Endometrial microvascular endothelial cells (primary cell): ENCODE measurements around the gene VWA7. TPM values are rescaled to one million over a fixed set of nuclear protein-coding genes. Genes with fewer than 3 reads are reported as not detected.

Source experiments
- in situ Hi-C: cut with HindIII; loops from 2 replicates; pipeline ENCODE4 v1.10.0; 2017; ENCODE audit warnings: low sequenced_read_pairs, low pct_unique_long_range_greater_than_20kb; ENCODE audit errors: inconsistent ontology term
- total RNA-seq: library from RNA; depleted of rRNA; stranded (reverse); fragments of >200 nt; gene quantifications from one replicate; pipeline ENCODE4 v1.2.3, GENCODE V29; 2015; ENCODE audit errors: inconsistent ontology term

The VWA7 gene
- total RNA-seq, 1 donor from 2014 or later: not detected

DNA sequence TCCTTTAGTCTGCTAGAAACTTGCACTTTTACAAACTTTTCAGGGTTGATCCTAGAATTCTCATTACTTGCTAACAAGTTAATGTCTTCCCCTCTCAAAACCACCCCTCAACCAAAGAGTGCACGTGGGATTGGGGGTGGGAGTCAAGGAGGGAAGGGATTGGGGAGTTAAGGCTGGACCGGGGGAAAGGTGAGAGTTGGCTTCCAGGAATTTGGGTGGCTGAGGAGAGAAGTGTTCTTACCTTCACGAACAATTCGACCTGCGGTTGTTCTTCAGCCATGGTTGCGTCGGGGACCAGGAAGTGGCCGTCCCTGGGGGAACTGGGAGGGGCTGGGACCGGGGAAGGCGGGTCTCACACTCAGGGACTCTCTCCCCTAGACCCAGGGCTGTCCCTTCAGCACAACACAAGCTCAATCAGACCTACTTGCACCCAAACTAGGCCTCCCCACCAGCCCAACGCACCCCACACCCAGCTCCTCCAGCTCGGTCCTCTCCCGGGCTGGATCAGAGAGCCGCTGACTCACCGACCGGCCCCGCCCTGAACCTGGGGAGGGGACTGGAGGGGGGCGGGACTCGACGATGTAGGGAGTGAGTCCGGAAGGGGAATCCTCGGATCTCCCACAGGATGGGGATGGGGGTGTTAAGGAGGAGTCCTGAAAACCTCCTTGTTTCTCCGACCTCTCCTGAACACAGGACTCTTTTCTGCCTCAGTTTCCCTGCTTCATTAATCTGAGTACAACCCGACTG is 40.9 kb downstream of the VWA7 start, which contains the start of gene CLIC1:
TSS of gene CLIC1 (minus strand) at position 510 of the 747 bp plus-strand sequence. CDS start at position 280, 230 bp downstream.
- in situ Hi-C loops: no loop called here

DNA sequence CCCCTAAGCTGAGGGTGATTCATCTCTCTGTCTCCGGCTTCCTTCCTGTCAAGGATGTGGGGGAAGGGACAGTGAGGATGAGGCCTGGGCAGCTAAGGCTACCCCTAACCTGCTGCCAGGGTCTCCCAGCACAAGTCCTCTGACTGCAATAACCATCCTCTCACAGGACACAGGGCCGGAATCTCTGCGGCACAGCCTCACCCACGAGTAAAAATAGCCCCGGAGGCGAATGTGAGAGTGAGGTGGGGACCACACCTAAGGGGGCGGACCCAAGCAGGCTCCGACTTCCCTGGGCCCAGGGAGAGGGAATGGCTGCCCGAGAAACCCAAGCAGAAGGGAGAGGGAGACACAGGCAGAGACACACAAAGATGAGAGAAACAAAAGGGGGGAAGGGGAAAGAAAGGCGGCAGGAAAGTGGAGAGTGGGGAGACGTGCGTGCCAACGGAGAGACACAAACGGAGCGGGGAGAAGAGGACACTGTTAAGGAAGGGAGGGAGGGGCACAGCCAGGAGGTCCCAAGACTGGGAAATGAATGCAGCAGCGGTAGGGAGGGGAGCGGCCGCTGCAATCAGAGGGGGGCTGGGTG is 42.2 kb downstream of the VWA7 start:
- in situ Hi-C loops: no loop called here

DNA sequence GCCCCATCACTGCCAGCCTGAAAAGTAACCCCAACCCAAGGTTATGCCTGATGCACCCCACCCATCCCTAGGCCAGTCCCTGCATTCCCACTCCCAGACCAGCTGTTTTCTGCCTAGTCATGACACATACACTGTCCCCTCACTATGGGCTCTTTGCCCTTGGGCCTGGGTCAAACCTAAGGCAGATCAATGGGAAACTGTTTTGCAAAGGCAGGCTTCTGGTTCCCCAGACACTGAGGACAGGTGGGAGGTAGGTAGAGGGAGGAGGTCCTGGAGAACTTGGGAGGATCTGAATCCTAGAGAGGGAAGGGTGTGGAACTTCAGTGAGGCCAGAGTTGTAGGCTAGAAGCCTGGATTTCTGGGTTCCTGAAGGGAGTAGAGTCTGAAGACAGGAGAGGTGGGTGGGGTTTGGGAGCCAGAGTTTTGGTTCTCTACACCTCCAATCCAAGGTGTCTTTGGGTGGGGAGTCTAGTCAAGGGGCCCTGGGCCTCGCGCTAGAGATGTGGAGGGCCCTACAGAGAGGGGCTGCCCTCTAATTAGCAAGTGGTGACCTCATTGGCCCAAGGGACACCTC is 42.8 kb downstream of the VWA7 start:
- in situ Hi-C loops: no loop called here

DNA sequence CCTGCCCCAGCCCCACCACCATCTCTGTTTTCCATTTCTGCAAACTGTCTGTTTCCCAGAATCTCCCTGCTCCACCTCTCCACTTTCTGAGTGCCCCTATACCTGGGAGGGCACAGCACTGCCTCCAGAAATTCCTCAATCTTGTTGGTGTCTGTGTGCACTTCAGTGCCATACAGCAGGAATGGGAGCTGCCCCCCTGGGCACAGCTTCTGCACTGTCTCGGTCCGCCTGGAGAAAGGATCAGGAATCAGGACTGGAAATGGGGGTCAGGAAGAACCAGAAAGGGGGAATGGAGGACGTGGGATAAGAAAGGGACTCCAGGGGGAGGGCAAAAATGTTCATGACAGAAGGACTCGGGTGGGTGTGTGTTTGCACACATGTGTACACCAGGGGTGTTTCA is 43.4 kb downstream of the VWA7 start:
- in situ Hi-C loops: no loop called here

DNA sequence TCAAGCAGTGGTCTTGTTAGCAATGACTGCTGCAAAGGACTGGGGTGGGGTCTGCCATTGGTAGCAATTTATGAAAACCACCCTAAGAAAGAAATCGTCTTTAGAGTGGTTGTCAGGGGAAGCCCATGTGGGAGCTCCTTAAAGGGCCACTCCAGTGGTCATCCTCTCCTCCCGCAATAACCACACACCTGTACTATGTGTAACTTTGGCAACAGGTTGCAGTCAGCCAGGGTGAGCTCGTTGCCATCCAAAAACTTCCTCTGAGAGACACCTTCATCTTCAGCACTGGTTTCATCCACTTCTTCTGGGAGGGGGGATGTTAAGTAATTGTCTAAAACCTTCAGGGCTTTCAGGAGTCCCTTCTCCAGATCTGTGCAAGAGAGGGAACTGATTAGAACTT is 45.1 kb downstream of the VWA7 start:
- in situ Hi-C loops: no loop called here

DNA sequence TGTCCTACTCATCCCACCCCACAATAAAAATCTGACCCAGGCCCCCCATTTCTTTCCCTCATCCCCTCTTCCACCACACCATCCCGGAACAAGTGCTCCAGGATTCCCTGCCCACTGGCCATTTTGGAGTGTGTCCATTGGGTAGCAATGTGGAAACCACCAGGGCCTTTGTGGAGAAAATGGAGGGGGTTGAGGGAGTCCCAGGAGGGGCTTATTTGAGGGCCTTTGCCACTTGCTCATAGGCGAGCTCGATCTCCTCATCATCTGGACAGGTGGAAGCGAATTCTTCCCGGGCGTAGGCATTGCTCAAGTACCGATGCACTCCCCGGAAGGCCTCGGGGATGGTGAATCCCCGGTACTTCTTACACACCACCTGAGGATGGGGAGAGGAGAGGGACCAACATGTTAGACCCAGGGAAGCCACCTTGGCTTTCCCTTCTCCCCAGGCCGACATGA is 46.5 kb downstream of the VWA7 start:
- in situ Hi-C loops: no loop called here

DNA sequence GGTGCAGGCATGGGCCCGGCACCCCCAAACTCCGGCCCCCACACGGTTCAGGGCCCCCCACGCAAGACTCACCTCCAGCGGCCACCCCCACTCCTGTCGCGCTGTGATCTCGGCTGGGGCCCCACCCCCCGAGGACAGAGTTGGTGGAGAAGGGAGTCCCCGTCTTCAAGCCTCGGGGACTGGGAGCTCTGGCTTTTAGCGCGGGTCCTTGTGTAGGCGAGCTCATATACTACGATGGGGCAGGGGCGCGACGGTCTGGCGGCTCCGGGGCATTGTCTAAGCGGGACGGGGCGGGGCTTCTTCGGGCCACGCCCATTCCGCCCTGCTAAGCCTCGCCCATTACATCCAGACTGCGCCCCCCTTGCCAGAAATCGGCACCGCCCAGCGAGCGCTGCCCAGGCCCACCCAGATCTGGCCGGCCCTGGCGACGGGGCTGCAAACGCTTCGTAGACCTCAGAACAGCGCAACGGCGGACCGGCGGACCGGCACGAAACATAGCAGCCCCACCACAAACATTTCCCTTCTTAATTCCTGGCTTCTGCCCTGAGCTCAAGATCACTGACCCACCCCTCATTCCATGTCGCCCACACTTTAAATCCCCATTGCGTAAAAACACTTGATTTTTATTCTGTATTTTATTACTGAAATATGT is 47.0 kb downstream of the VWA7 start:
- in situ Hi-C loops: no loop called here

DNA sequence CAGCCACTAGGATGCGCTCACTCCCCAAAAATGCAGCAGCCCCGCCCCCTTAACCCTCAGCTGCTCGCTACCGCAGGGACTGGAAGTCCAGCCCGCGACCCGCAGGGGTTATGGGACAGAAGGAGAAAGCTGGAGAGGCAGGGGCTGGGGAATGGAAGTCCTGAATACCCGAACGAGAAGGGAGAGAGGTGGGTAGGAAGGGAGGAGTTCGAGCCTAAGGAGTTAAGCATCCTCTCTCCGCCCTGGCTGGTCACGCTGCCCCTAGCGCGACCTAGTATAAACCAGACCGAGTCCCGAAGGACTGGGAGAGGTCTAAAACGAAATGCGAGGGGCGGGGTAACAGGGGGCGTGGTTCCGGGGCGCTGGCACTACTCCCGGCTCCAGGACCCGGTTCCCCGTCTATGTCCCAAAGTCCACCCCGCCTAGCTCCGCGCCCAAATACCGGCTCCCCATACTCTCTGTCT is 47.6 kb downstream of the VWA7 start:
- in situ Hi-C loops: no loop called here

DNA sequence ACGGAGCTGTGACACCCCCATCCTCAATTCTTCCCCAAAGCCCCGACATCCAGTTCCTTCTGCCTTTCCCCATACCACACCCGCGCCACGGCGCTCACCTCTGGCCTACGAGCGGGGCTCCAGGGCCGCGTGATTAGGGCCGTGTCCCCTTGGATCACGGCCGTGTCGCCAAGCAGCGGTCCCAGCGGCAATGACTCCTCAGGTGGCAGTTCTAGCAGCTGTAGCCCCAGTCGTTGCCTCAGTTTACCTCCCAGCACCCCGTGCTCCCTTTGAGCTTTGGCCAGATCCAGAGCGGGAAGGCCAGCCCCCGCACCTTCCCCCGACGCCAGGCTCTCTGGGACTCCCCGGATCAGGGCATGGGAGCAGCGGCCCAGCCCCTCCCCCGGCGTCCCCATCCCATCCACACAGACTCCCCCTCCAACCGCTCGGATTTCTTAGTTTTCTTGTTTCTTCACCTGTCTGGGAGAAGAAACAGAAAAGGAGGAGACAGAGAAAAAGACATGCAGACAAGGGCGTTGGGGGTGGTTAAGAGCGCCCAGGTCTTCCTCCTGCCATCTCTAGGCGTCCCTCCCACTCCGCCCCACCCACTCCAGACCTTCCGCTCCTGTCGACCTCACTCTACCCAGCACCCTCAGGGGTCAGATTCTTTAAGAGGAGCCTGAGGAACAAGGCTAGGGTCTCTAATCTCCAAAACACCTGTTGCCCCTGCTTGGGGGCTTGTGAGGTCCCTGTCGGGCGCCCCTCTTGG is 48.2 kb downstream of the VWA7 start, which contains the start of gene DDAH2:
TSS of gene DDAH2 (minus strand) at position 533 of the 748 bp plus-strand sequence. CDS start at position 395, 138 bp downstream.
- in situ Hi-C loops: no loop called here

DNA sequence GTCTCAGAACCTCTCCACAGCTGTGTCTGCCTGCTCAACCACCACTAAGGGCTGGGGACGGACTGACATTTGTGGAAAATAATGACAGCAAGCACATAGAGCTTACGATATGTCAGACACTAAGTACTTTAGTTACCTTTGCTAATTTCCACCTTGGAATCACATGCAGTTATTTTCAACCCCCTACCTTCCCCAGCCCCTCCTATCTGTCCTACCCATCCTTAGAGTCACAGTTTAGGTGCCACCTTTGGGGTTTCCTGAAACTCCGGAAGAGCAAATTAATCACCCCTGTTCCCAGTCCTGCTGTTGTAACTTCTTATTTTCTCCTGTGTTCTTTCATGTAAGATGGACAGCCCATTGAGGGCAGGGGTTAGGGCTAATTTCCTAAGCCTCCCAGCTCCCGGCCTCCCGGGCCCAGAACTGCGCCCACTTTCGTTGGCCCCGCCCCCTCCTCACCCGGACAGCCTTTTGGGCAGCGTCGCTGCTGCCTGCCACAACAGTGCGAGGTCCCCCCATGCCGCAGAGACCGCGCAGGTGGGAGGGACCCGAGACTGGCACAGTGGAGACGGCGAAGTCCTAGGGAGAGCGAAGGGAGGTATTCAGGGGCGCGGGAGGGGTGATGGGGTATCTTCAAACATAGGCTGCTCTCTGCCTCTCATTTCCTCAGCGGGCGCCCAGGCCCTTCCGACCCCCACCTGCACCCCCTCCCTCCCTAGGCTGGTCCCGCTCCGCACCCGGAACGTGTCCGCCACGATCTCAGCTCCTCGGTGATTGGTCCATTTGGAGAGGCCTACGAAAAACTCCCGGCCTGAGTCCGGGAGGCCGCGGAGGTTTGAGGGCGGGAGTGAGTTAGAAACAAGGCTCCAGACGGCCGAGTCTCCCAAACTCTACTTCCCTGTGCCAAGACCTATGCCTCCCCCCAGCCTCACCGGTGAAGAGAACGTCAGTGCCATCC is 49.1 kb downstream of the VWA7 start:
- in situ Hi-C loops: no loop called here

DNA sequence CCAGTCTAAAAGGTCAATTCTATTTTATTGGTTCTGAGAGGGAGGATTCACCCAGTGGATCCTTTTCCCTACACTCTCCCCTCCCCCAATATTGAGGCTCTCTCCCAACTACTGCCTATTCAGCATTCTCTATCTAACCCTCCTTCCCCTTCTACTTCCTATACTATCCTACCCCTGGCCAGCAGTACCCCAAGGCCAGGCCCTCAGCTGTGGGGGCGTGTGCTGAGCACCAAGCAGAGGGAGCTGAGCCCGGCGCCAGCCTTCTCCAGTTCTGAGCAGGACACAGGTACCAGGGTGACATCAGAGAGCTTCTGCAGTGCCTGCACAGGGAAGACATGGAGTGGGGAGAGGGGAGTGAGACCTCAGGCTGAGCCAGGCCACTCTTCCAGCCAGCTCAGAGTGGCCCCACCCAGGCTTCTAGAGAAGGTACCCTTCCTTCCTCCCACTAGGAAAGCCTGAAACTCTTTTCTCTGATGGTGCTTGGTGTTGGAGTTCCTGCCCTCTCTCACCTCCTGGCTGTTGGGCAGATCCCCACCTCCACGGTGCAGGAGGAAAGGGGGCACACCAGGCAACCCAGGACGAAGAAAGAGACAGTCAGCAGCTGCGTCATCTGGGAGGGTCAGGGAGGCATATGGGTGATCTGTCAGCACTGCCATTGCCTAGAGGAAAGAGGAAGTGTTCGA is 50.0 kb downstream of the VWA7 start:
- in situ Hi-C loops: no loop called here

DNA sequence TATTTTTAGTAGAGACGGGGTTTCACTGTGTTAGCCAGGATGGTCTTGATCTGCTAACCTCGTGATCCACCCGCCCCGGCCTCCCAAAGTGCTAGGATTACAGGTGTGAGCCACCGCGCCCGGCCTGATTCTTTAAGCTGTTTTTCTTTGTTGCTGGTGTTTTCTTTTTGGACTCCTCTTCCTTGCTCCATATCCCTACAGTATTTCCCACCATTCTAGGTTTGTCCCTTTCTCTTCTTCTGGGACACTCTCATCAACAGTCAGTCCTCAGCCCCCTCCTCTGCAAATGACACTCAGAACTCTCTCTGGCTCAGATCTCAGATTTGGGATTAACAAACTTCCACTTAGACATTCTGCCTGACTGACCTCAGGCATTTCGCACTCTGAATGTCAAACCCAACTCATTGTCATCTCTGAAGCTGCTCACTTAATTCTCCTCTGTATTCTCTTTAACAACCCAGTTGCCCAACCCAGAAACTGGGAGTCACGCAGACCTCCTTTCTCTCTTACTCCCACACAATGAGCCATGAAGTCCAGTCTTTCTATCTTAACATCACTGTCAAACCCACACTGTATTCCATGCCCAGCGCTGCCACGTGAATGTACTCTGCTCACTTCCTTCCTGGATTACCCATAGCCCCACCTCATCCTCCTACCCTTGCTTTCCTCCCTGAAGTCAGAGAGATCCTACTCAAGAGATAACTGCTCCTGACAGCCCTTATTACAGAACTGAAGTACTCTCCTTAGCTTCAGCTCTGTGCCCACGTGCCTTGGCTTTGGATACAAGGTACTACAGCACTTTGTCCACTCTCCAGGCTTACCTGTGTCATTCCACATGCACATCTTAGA is 51.4 kb downstream of the VWA7 start:
- in situ Hi-C loops: no loop called here

DNA sequence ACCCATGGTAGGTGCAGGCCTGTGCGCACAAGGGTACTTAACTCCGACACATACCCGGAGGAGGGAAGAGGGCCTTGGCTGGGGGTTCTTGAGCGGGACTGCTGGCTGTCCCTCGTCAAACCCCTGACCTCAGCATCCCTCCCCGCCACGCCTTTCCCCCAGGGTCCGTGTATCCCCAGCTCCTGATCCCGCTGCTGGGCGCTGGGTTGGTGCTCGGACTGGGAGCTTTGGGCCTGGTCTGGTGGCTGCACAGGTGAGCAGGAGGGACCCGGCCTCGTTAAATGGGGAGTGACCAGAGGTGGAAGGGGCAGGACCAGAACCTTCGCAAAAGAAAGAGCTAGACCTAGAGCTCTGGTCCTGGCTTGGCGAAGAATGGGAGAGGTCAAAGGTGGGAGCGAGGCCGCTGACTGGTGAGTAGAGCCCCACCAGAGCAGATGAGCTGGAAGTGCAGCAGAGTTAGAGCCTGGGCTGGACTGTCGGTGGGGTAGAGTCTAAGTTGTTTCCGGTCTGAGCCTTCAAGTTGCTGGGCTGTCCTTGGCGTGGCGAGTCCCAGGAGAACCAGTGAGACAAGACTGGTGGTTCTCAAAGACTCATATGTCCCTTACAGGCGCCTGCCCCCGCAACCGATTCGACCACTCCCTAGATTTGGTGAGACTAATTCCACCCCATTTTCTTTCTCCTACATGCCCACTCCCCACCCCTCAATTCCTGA is 53.0 kb downstream of the VWA7 start:
- in situ Hi-C loops: no loop called here

DNA sequence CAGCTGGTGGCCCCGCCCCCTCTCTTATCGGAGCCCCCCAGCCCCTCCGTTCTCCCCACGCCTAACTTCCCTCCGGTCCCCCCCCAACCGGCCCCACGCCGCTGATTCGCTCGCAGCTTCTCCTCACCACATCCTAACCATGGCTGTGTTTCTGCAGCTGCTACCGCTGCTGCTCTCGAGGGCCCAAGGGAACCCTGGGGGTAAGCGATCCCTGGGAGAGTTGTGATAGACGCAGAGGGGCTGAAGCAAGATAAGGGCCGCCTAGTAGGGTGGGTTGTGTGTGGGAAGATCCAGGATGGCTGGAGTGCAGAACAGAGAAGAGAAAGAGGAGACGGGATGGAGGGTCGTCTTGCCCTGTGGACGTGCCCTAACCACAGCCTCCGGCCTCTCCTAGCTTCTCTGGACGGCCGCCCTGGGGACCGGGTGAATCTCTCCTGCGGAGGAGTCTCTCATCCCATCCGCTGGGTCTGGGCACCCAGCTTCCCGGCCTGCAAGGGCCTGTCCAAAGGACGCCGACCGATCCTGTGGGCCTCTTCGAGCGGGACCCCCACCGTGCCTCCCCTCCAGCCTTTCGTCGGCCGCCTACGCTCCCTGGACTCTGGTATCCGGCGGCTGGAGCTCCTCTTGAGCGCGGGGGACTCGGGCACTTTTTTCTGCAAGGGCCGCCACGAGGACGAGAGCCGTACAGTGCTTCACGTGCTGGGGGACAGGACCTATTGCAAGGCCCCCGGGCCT is 53.7 kb downstream of the VWA7 start, which contains the start of gene MPIG6B:
TSS of gene MPIG6B (plus strand) at position 129 of the 735 bp plus-strand sequence. CDS start at position 140, 11 bp downstream.
- in situ Hi-C loops: no loop called here

DNA sequence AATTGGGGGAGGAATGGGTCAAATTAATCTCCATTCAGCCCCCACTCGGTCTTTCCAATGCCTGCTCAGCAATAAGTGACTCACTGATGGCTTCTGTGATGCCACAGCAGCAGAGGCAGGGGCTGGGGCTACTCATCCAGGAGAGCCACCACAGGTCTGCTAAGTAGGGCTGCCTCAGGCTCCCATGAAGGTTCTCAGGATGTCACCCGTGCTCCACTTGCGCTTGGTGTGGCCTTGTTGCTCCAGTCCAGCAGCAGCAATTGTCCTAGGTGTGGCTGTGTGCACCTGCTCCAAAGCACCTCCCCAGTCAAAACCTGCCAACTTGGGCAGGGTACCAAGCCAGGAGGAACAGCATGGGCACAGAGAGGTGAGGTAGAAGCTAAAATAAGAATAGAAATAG is 55.0 kb downstream of the VWA7 start:
- in situ Hi-C loops: no loop called here
